Left lobe of liver (tissue), 2 donors: ENCODE measurements around the gene DDIAS. TPM values are rescaled to one million over a fixed set of nuclear protein-coding genes. Genes with fewer than 3 reads are reported as not detected.
"Not testable (repeated sequence)": the region's sequence is repeated elsewhere in the genome, so short reads cannot be mapped to it uniquely, and the experiment has no call there.

ENCODE experiments used
- ATAC-seq: fragments of 200-7000 bp; cut with Tn5 transposase; one replicate; pipeline ENCODE4 v1.9.1; 2020; ENCODE audit warnings: mild to moderate bottlenecking, moderate library complexity
- DNase-seq: peaks from one replicate; pipeline ENCODE4 v3.0.0-alpha.2; 2020; ENCODE audit warnings: low spot score
- total RNA-seq: library from RNA; stranded (reverse); gene quantifications from one replicate; pipeline ENCODE4 v1.2.1, GENCODE V29; 2021
- donor health status: DM: no; HTN: no; CAD: no; lungs with moderate emphysema.
- donor health status: DM: no; HTN: yes; CAD: no.

DDIAS gene
- total RNA-seq, 1 donor from 2014 or later: 0.75 TPM

GRCh38 chr11:82920227-82920626, 18.7 kb downstream of the DDIAS start:
- not testable (repeated sequence) for DNase-seq, ATAC-seq

- not testable (repeated sequence) for ATAC-seq, DNase-seq
Observed at GRCh38 chr11:82922396-82923173, 21.0 kb downstream of the DDIAS start.

- ATAC-seq: no peak
Observed at GRCh38 chr11:82924522-82925224, 23.1 kb downstream of the DDIAS start.

GRCh38 chr11:82927264-82927880, 25.8 kb downstream of the DDIAS start:
- DNase-seq (no peak), ATAC-seq (peak; percentile 93)

More at GRCh38 chr11:82924522-82925224, 23.1 kb downstream of the DDIAS start:
- no peak for DNase-seq

- ATAC-seq (no peak), DNase-seq (no peak)
Observed at GRCh38 chr11:82929121-82929520, 27.6 kb downstream of the DDIAS start.

GRCh38 chr11:82930229-82930628, 28.7 kb downstream of the DDIAS start:
- no peak for ATAC-seq
- DNase-seq: no peak

GRCh38 chr11:82930734-82931133, 29.2 kb downstream of the DDIAS start:
- no peak for DNase-seq
- ATAC-seq: no peak

- no peak for ATAC-seq
Observed at GRCh38 chr11:82932564-82932963, 31.0 kb downstream of the DDIAS start.

GRCh38 chr11:82936261-82936660, 34.7 kb downstream of the DDIAS start:
- DNase-seq (no peak), ATAC-seq (no peak)

More at GRCh38 chr11:82932564-82932963, 31.0 kb downstream of the DDIAS start:
- no peak for DNase-seq

GRCh38 chr11:82937554-82937953, 36.0 kb downstream of the DDIAS start:
- ATAC-seq (no peak), DNase-seq (no peak)

- ATAC-seq (no peak), DNase-seq (no peak)
Observed at GRCh38 chr11:82939456-82939855, 37.9 kb downstream of the DDIAS start.

GRCh38 chr11:82942376-82942775, 40.8 kb downstream of the DDIAS start:
- DNase-seq: no peak
- ATAC-seq: no peak

GRCh38 chr11:82943430-82943829, 41.9 kb downstream of the DDIAS start:
- DNase-seq, ATAC-seq: not testable (repeated sequence)

- ATAC-seq (no peak), DNase-seq (no peak)
Observed at GRCh38 chr11:82944198-82944597, 42.7 kb downstream of the DDIAS start.

GRCh38 chr11:82945041-82945440, 43.5 kb downstream of the DDIAS start:
- not testable (repeated sequence) for DNase-seq, ATAC-seq

GRCh38 chr11:82945682-82946081, 44.1 kb downstream of the DDIAS start:
- DNase-seq (no peak), ATAC-seq (no peak)

GRCh38 chr11:82949352-82949751, 47.8 kb downstream of the DDIAS start:
- DNase-seq (no peak), ATAC-seq (no peak)

- DNase-seq, ATAC-seq: not testable (repeated sequence)
Observed at GRCh38 chr11:82950502-82950901, 49.0 kb downstream of the DDIAS start.

- DNase-seq: not testable (repeated sequence)
Observed at GRCh38 chr11:82955736-82956453, 54.4 kb downstream of the DDIAS start.

GRCh38 chr11:82959987-82960778, 58.6 kb downstream of the DDIAS start:
- ATAC-seq (no peak), DNase-seq (no peak)

More at GRCh38 chr11:82955736-82956453, 54.4 kb downstream of the DDIAS start:
- not testable (repeated sequence) for ATAC-seq
